H1 (cell line): Measurements from ENCODE around the gene VRK3. TPM values are rescaled to one million over a fixed set of nuclear protein-coding genes. Genes with fewer than 3 reads are reported as not detected.

Experiments
- CTCF ChIA-PET: fragments of 300-600 bp; sonication (Branson Sonifier 250); formaldehyde crosslinking; loops from one replicate; lab custom pipeline; 2021; ENCODE audit not compliant: partially characterized antibody; lab: Charles Lee
- POLR2A ChIA-PET: fragments of 300-600 bp; sonication (Branson Sonifier 250); formaldehyde crosslinking; loops from one replicate; lab custom pipeline; 2021; ENCODE audit warnings: inconsistent platforms; ENCODE audit not compliant: partially characterized antibody; lab: Charles Lee
- DNase-seq, 2 experiments: peaks; one replicate each; pipeline versions ENCODE4 v3.0.0 to v3.0.0-alpha.2; 2010 to 2022; ENCODE audit warnings: low spot score in 2 of 2, low read depth in 1 of 2, mixed read lengths in 1 of 2
- FAIRE-seq: peaks from 2 replicates; lab custom pipeline; 2011; peaks lifted over from hg19 to GRCh38; lab: Jason Lieb, UNC
- H2AFZ ChIP-seq: 2 replicates; pipeline ENCODE4 v1.8.1; 2012; ENCODE audit warnings: low read length, inconsistent platforms
- H2AK5ac ChIP-seq: 2 replicates; pipeline ENCODE4 v1.6.1; 2013; ENCODE audit warnings: low read depth, low read length
- H2BK120ac ChIP-seq: replicated peaks from 2 replicates; pipeline ENCODE3; 2013; ENCODE audit warnings: low read depth, low read length, inconsistent platforms
- H2BK12ac ChIP-seq: 2 replicates; pipeline ENCODE4 v1.6.1; 2013; ENCODE audit warnings: low read depth, low read length
- H2BK15ac ChIP-seq: 2 replicates; pipeline ENCODE4 v1.6.1; 2013; ENCODE audit warnings: low read length
- H2BK20ac ChIP-seq: 2 replicates; pipeline ENCODE4 v1.6.1; 2013; ENCODE audit warnings: low read length
- H2BK5ac ChIP-seq: 2 replicates; pipeline ENCODE4 v1.6.1; 2013; ENCODE audit warnings: low read depth, low read length
- H3K14ac ChIP-seq: 2 replicates; pipeline ENCODE4 v1.6.1; 2013; ENCODE audit warnings: inconsistent platforms; ENCODE audit not compliant: insufficient read length
- H3K18ac ChIP-seq: 2 replicates; pipeline ENCODE4 v1.6.1; 2013; ENCODE audit warnings: low read length; ENCODE audit errors: extremely low read depth
- H3K23ac ChIP-seq: 2 replicates; pipeline ENCODE4 v1.6.1; 2013; ENCODE audit warnings: inconsistent platforms; ENCODE audit not compliant: insufficient read length
- H3K23me2 ChIP-seq: 2 replicates; pipeline ENCODE4 v1.6.1; 2013; ENCODE audit warnings: low read depth, low read length
- H3K27ac ChIP-seq: 2 replicates; pipeline ENCODE4 v1.6.1; 2011; ENCODE audit warnings: low read depth, low read length, inconsistent platforms
- H3K27me3 ChIP-seq, 4 experiments: replicated peaks in 1 of 4; 1 replicate in 1 of 4; 2 replicates in 3 of 4; pipeline versions ENCODE4 v1.6.1 to v1.8.1; 2011 to 2013; ENCODE audit warnings: low read length in 3 of 4, mild to moderate bottlenecking in 3 of 4, inconsistent platforms in 2 of 4, mixed read lengths in 2 of 4, moderate library complexity in 1 of 4; ENCODE audit not compliant: control insufficient read depth in 3 of 4, insufficient read depth in 3 of 4; ENCODE audit errors: extremely low read depth in 1 of 4
- H3K36me3 ChIP-seq, 4 experiments: 2 replicates each; pipeline versions ENCODE4 v1.6.1 to v1.8.1; 2011 to 2013; ENCODE audit warnings: mild to moderate bottlenecking in 4 of 4, low read length in 3 of 4, moderate library complexity in 2 of 4, control low read depth in 1 of 4, inconsistent platforms in 1 of 4; ENCODE audit not compliant: insufficient read depth in 4 of 4, control insufficient read depth in 2 of 4
- H3K4ac ChIP-seq: replicated peaks from 2 replicates; pipeline ENCODE3; 2013; ENCODE audit warnings: low read length, low read depth, mixed read lengths, inconsistent platforms; ENCODE audit not compliant: insufficient read length
- H3K4me1 ChIP-seq, 4 experiments: replicated peaks in 1 of 4; 1 replicate in 1 of 4; 2 replicates in 3 of 4; pipeline versions ENCODE4 v1.6.1 to v1.8.1; 2011 to 2013; ENCODE audit warnings: low read length in 3 of 4, inconsistent platforms in 2 of 4, mixed read lengths in 1 of 4; ENCODE audit not compliant: insufficient read depth in 4 of 4, control insufficient read depth in 3 of 4
- H3K4me2 ChIP-seq, 2 experiments: 2 replicates each; pipeline versions ENCODE4 v1.6.1 to v1.8.1; 2011 to 2013; ENCODE audit warnings: low read depth in 2 of 2, low read length in 2 of 2, control low read depth in 1 of 2, inconsistent platforms in 1 of 2, mild to moderate bottlenecking in 1 of 2; ENCODE audit not compliant: insufficient read depth in 1 of 2
- H3K4me3 ChIP-seq, 4 experiments: fragments of 200-600, 300-600 bp in 1 of 4; sonication (generic), shearing (Covaris generic), sonication (Bioruptor Twin) in 1 of 4; 2 replicates each; pipeline versions ENCODE4 v1.5.1 to v1.8.1; 2011 to 2016; ENCODE audit warnings: low read length in 4 of 4, low read depth in 3 of 4, control low read depth in 2 of 4, inconsistent platforms in 2 of 4, mild to moderate bottlenecking in 2 of 4, mixed read lengths in 1 of 4, moderate library complexity in 1 of 4; ENCODE audit not compliant: insufficient read depth in 2 of 4; ENCODE audit errors: extremely low read depth in 1 of 4
- H3K56ac ChIP-seq: replicated peaks from 2 replicates; pipeline ENCODE3; 2013; ENCODE audit warnings: low read depth, mild to moderate bottlenecking, mixed read lengths, low read length, inconsistent platforms; ENCODE audit not compliant: insufficient read length
- H3K79me1 ChIP-seq: 2 replicates; pipeline ENCODE4 v1.6.1; 2013; ENCODE audit warnings: low read depth, low read length, control low read depth
- H3K79me2 ChIP-seq, 2 experiments: 2 replicates each; pipeline versions ENCODE4 v1.6.1 to v1.8.1; 2012 to 2013; ENCODE audit warnings: low read length in 2 of 2, mild to moderate bottlenecking in 2 of 2, inconsistent platforms in 1 of 2; ENCODE audit not compliant: insufficient read depth in 2 of 2, control insufficient read depth in 1 of 2
- H3K9ac ChIP-seq, 4 experiments: replicated peaks in 1 of 4; 1 replicate in 1 of 4; 2 replicates in 3 of 4; pipeline versions ENCODE4 v1.6.1 to v1.8.1; 2011 to 2013; ENCODE audit warnings: low read depth in 3 of 4, low read length in 3 of 4, control low read depth in 2 of 4, mild to moderate bottlenecking in 2 of 4, moderate library complexity in 2 of 4, inconsistent platforms in 1 of 4; ENCODE audit errors: extremely low read depth in 1 of 4
- H3K9me3 ChIP-seq, 2 experiments: 2 replicates each; pipeline versions ENCODE4 v1.6.1 to v1.8.1; 2012 to 2013; ENCODE audit warnings: mild to moderate bottlenecking in 2 of 2, moderate library complexity in 2 of 2, control low read depth in 1 of 2, inconsistent platforms in 1 of 2, low read depth in 1 of 2, low read length in 1 of 2, mixed read lengths in 1 of 2; ENCODE audit not compliant: insufficient read depth in 2 of 2
- H4K20me1 ChIP-seq, 2 experiments: replicated peaks in 1 of 2; 2 replicates each; pipeline versions ENCODE3 to v1.8.1; 2011 to 2013; ENCODE audit warnings: inconsistent platforms in 2 of 2, low read length in 2 of 2, mild to moderate bottlenecking in 1 of 2; ENCODE audit not compliant: insufficient read depth in 2 of 2, control insufficient read depth in 1 of 2
- H4K5ac ChIP-seq: 2 replicates; pipeline ENCODE4 v1.6.1; 2013; ENCODE audit warnings: low read length, low read depth, mixed read lengths, inconsistent platforms; ENCODE audit not compliant: insufficient read length
- H4K8ac ChIP-seq: 2 replicates; pipeline ENCODE4 v1.8.0; 2013; ENCODE audit warnings: mild to moderate bottlenecking, moderate library complexity, low read length, inconsistent platforms; ENCODE audit not compliant: insufficient read depth; ENCODE audit errors: extremely low read depth
- H4K91ac ChIP-seq: replicated peaks from 2 replicates; pipeline ENCODE3; 2013; ENCODE audit warnings: low read length, mixed read lengths, inconsistent platforms; ENCODE audit not compliant: insufficient read length
- CEBPB ChIP-seq: IDR thresholded peaks from 2 replicates; pipeline ENCODE4 v1.6.1; 2012; ENCODE audit warnings: low read depth, low read length
- CHD1 ChIP-seq: IDR thresholded peaks from 2 replicates; pipeline ENCODE4 v1.6.1; 2012; ENCODE audit warnings: low read depth, low read length, improper control_type of control experiment
- CTBP2 ChIP-seq: IDR thresholded peaks from 2 replicates; pipeline ENCODE4 v1.7.0; 2011; ENCODE audit warnings: borderline replicate concordance, mild to moderate bottlenecking, moderate library complexity, mixed read lengths, low read length; ENCODE audit not compliant: insufficient read depth, insufficient read length
- HDAC2 ChIP-seq, 2 experiments: fragments of 300-600 bp in 1 of 2; sonication (generic) in 1 of 2; IDR thresholded peaks; 2 replicates each; pipeline ENCODE4 v1.6.1; 2011 to 2012; ENCODE audit warnings: low read depth in 2 of 2, low read length in 2 of 2, mild to moderate bottlenecking in 2 of 2, moderate library complexity in 2 of 2, borderline replicate concordance in 1 of 2, inconsistent platforms in 1 of 2
- TBP ChIP-seq: IDR thresholded peaks from 2 replicates; pipeline ENCODE4 v1.6.1; 2011; ENCODE audit warnings: low read depth, low read length, improper control_type of control experiment
- YY1 ChIP-seq: IDR thresholded peaks from 2 replicates; pipeline ENCODE4 v1.6.1; 2011; ENCODE audit warnings: low read depth, mild to moderate bottlenecking, low read length
- ZNF274 ChIP-seq: IDR thresholded peaks from 2 replicates; pipeline ENCODE4 v1.7.0; 2012; ENCODE audit warnings: low read length, borderline replicate concordance; ENCODE audit errors: extremely low read depth
- whole genome bisulfite sequencing, 2 experiments: shearing (Covaris generic) in 1 of 2; methylation state at CpG; one replicate each; pipeline versions ENCODE4 v1.1.6 to v1.1.7; 2013 to 2015; ENCODE audit warnings: low lambda C conversion rate in 2 of 2, mixed read lengths in 2 of 2, inconsistent platforms in 1 of 2, low coverage in 1 of 2, missing lambda C conversion rate in 1 of 2; ENCODE audit not compliant: insufficient replicate concordance in 2 of 2, insufficient coverage in 1 of 2, insufficient read length in 1 of 2; ENCODE audit errors: extremely low coverage in 1 of 2, missing lambda C conversion rate in 1 of 2; 5-methylcytosine and 5-hydroxymethylcytosine counted together
- polyA plus RNA-seq, 7 experiments: library from polyadenylated mRNA; depleted of rRNA in 3 of 7; stranded (reverse) in 5 of 7; unstranded in 2 of 7; fragments of >200 nt in 5 of 7; fragments of 200-250 nt in 2 of 7; gene quantifications; 1 replicate in 5 of 7; 2 replicates in 1 of 7; 4 replicates in 1 of 7; pipeline versions ENCODE4 v1.2.1 to v1.2.3, GENCODE V29; 2011 to 2013; ENCODE audit warnings: missing spikeins in 2 of 7, mixed read lengths in 2 of 7
- total RNA-seq: library from RNA; stranded (reverse); fragmentation: NEBNext Ultra II Directional; extraction: Animal tissue kit (Norgen Biotek cat#: 25700); gene quantifications from 2 replicates; pipeline ENCODE4 v1.2.1, GENCODE V29; 2021
- TF ChIP-seq, protein P1 (sequence below): IDR thresholded peaks from 2 replicates; pipeline ENCODE4 v1.6.1; 2011; ENCODE audit warnings: low read length, improper control_type of control experiment
- TF ChIP-seq, protein P2 (sequence below): IDR thresholded peaks from 2 replicates; pipeline ENCODE4 v1.6.1; 2012; ENCODE audit warnings: low read length, inconsistent platforms

Gene VRK3
- total and polyA plus RNA-seq, 2 of the 8 experiments (the other 6 are each of a cell fraction or from before 2014, with no cell fraction given): 21.3 to 36.1 TPM

DNA sequence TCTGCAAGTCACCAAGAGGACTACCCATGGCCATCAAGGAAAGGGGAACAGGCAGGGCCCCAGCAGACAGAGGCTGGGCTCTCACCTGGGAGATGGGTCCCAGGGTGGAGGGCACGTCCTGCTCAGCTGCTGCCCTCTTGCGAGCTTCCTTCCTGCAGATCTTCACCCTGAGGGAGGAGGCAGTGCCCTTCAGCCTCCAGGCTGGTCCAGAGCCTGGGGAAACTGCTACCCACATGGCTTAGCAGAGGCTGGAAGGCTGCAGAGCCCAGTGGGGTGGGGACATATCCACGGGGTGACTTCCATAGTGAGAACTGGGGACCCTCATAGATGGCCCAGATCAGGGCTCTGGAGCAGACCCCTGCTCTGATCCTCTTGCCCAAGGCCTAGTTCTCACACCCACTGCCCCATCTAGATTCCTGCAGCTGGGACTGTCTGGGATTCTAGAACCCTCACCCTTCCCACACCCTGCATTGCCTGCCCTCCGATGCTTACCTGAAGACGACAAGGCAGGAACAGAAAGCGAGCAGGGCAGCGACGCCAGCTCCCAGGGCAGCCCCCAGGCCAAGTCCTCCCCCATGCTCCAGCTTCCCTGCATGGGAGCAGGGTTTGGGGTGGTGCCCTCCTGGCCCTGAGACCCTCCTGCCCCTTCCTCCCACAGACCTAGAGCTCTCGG, 73.2 kb downstream of the VRK3 start:
- Histone ChIP-seq H2BK120ac (no peak overlapping the region), H2BK12ac (no peak overlapping the region), H3K36me3 (no peaks in the 10 kb centered on the region), H4K8ac (peak overlapping the region; percentile 11; the same call in 1 of the 2 replicates), H3K56ac (no peak overlapping the region), H4K20me1 (peaks cover 0 to 1% of the 10 kb centered on the region in 2 experiments), H4K5ac (no peak overlapping the region), H4K91ac (no peak overlapping the region), H3K14ac (no peak overlapping the region), H2BK20ac (no peak overlapping the region), H3K4me2 (no peak overlapping the region), H3K18ac (no peak overlapping the region), H3K9me3 (peaks cover 0 to 3% of the 10 kb centered on the region in 2 experiments; a peak in 1 of 4 replicates), H2AK5ac (no peak overlapping the region), H3K4me3 (no peak overlapping the region), H3K79me2 (no peaks in the 10 kb centered on the region), H2AFZ (no peak overlapping the region), H2BK5ac (no peak overlapping the region), H3K9ac (no peak overlapping the region), H3K23ac (no peak overlapping the region), H3K27ac (no peak overlapping the region), H3K79me1 (no peaks in the 10 kb centered on the region), H2BK15ac (0 out of 2 replicates have a peak overlapping the region, but pooled peaks have one; percentile 29), H3K27me3 (no peaks in the 10 kb centered on the region), H3K23me2 (no peaks in the 10 kb centered on the region), H3K4me1 (peaks cover 0 to 11% (median 5%) of the 10 kb centered on the region in 4 experiments; a peak in 5 of 7 replicates), H3K4ac (no peak overlapping the region)
- ChIA-PET POLR2A (interaction anchor here (0.6 kb wide), 1 partner anchor 17 kb away, joined by 3 read pairs; no protein-coding TSS in a partner anchor), CTCF (interaction anchor here (1.8 to 7.3 kb wide), 3 partner anchors 12 to 33 kb away, joined by 4 to 69 read pairs (median 28); no protein-coding TSS in a partner anchor)
- no peak for FAIRE-seq
- DNase-seq: no peak
- 96% methylated on average over 9 of the region's 9 CpGs; no CpG with 5 or more reads in 1 of the 2 experiments for WGBS, 2 experiments
- no peak for TF ChIP-seq CHD1
- TF ChIP-seq, protein P1, sequence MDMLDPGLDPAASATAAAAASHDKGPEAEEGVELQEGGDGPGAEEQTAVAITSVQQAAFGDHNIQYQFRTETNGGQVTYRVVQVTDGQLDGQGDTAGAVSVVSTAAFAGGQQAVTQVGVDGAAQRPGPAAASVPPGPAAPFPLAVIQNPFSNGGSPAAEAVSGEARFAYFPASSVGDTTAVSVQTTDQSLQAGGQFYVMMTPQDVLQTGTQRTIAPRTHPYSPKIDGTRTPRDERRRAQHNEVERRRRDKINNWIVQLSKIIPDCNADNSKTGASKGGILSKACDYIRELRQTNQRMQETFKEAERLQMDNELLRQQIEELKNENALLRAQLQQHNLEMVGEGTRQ: no peak
- TF ChIP-seq CEBPB: no peak
- no peak for TF ChIP-seq ZNF274
- no peak for TF ChIP-seq YY1
- no peak for TF ChIP-seq HDAC2 (IDR thresholded peaks at IDR 0.05; ENCODE audit: borderline replicate concordance in 1 of 2, low read depth in 2 of 2, low read length in 2 of 2)
- TF ChIP-seq, protein P2, sequence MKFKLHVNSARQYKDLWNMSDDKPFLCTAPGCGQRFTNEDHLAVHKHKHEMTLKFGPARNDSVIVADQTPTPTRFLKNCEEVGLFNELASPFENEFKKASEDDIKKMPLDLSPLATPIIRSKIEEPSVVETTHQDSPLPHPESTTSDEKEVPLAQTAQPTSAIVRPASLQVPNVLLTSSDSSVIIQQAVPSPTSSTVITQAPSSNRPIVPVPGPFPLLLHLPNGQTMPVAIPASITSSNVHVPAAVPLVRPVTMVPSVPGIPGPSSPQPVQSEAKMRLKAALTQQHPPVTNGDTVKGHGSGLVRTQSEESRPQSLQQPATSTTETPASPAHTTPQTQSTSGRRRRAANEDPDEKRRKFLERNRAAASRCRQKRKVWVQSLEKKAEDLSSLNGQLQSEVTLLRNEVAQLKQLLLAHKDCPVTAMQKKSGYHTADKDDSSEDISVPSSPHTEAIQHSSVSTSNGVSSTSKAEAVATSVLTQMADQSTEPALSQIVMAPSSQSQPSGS: no peak
- TF ChIP-seq TBP: no peak
- TF ChIP-seq CTBP2: no peak
